IPS-20b (cell line): ENCODE measurements around the gene CHST8.

ENCODE experiments used
- H3K27ac ChIP-seq: one replicate; pipeline ENCODE4 v1.5.1; 2013; ENCODE audit warnings: low read length
- H3K27me3 ChIP-seq: 2 replicates; pipeline ENCODE4 v1.6.1; 2013; ENCODE audit warnings: mild to moderate bottlenecking, low read length, inconsistent platforms; ENCODE audit not compliant: insufficient read depth
- H3K36me3 ChIP-seq: 2 replicates; pipeline ENCODE4 v1.6.1; 2013; ENCODE audit warnings: low read depth, mild to moderate bottlenecking, inconsistent platforms, low read length, moderate library complexity; ENCODE audit not compliant: insufficient read depth
- H3K4me1 ChIP-seq: 2 replicates; pipeline ENCODE4 v1.6.1; 2013; ENCODE audit warnings: mild to moderate bottlenecking, control low read depth, inconsistent platforms, low read length, moderate library complexity; ENCODE audit not compliant: insufficient read depth
- H3K4me3 ChIP-seq: 2 replicates; pipeline ENCODE4 v1.5.1; 2013; ENCODE audit warnings: mild to moderate bottlenecking, low read length, inconsistent platforms
- H3K9ac ChIP-seq: 2 replicates; pipeline ENCODE4 v1.6.1; 2013; ENCODE audit warnings: low read depth, mild to moderate bottlenecking, inconsistent platforms, low read length, moderate library complexity
- H3K9me3 ChIP-seq: 2 replicates; pipeline ENCODE4 v1.6.1; 2013; ENCODE audit warnings: mild to moderate bottlenecking, low read depth, low read length, inconsistent platforms; ENCODE audit not compliant: insufficient read depth

The CHST8 gene

DNA sequence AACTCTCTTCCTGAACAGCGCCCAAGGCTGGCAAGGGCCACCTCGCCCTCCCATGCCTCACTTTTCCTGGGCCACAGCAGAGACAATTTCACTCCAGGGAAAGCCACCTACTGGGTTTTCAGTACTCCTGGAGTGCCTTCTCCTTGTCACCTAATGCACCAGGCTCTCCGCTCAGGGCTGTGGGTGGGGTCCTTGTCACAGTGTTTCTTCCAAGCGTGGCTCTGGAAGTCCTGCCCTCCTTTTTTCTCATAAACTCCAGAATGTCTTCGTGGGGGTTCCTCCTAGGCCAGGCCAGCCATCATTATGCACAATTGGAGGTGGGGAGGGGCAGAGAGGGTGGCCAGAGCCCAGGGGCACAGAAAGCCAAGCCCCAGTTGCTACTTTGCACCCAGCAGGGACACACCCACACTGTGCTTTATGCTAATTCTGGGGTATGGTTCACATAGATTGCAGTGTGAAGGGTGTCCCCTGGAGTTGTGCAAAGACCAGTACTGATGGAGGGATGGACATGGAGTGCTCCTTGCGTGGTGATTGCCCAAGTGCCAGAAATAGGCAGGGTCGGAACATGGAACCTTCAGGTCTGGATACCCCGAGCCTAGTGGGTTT lies 78.8 kb downstream of the CHST8 start:
- H3K27me3 ChIP-seq: no peaks in the 10 kb centered on the region
- H3K27ac ChIP-seq: no peak overlapping the region
- H3K9ac ChIP-seq: no peak overlapping the region; the same call in 1 of the 2 replicates
- no peaks in the 10 kb centered on the region; the same call in 1 of the 2 replicates for H3K4me1 ChIP-seq
- H3K4me3 ChIP-seq: no peak overlapping the region
- H3K36me3 ChIP-seq: no peaks in the 10 kb centered on the region
- H3K9me3 ChIP-seq: no peaks in the 10 kb centered on the region

DNA sequence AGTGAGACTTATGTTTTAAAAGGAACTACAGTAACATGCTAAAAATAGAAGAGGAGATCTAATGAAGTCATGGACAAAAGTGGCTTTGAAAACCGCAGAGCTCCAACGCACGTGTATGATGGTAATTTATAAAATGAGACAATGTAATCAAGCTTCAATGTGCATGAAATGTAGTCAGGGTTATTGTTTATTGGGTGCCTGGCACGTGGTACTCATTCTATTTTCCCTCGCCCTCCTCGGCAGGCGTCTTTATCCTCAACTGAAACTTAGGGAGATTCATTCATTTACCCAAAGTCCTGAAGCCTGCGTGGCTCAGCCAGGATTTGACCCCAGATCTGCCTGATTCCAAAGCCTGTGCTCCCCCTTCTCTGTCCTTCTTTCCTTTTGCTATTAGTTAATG lies 79.8 kb downstream of the CHST8 start:
- no peaks in the 10 kb centered on the region for H3K27me3 ChIP-seq
- no peak overlapping the region for H3K27ac ChIP-seq
- H3K36me3 ChIP-seq: no peaks in the 10 kb centered on the region
- no peak overlapping the region for H3K9ac ChIP-seq
- H3K4me1 ChIP-seq: no peaks in the 10 kb centered on the region; the same call in 1 of the 2 replicates
- H3K9me3 ChIP-seq: no peaks in the 10 kb centered on the region
- H3K4me3 ChIP-seq: no peak overlapping the region

DNA sequence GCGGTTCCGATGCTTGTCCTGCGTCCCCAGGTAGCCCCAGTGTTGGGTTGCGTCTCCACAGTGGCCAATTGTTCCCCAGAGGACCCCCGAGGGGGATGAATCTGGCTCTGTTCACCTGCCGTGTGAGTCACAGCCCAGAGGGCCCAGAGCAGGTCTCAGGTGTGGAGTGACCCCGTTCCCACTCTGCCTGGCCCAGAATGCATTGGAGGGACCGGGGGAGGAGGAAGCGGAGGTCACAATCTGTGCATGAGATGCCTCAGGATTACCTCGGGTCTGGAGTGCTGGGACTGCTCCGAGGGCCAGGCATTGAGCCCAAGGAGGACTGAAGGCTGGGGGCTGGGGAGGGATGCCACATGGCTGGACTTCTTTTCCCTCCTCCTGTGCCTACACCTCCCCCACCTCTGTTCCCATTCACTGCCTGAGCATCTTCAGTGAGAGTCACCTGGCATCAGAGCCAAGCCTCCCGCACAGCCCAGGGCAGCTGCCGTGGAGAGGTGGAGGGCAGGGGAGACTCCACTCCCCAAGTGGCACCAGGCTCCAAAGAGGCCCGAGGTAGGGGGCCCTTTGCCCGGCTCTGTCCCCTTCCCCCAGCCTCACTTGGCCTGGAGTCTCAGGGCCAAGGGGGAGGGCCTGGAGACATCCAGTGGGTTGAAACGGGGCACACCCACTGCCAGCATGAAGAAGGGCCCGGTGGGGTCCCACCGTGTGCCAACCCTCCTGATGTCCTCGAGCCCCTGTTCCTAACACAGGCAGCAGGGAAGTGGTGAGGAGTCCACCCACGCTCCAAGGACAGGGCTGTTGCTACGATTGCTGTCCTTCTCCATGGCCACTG lies 81.1 kb downstream of the CHST8 start:
- no peak overlapping the region for H3K4me3 ChIP-seq
- no peaks in the 10 kb centered on the region for H3K27me3 ChIP-seq
- no peak overlapping the region for H3K27ac ChIP-seq
- H3K9ac ChIP-seq: no peak overlapping the region
- no peaks in the 10 kb centered on the region for H3K36me3 ChIP-seq
- H3K4me1 ChIP-seq: no peaks in the 10 kb centered on the region; the same call in 1 of the 2 replicates
- no peaks in the 10 kb centered on the region for H3K9me3 ChIP-seq

DNA sequence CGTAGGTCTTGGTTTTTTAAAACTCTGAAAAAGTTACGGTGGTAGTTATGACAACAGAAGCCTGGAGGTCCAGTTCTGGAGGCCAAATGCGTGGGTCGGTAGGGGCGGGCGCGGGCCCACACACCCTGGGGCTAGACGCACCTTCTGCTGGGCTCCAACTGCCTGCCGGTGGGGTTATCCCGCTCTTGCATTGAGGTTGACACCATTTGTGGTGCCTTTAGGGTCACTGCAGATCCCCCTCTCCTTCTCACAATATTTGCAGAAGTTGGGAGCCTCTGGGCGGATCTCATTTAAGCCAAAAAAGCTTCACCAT lies 81.6 kb downstream of the CHST8 start:
- Histone ChIP-seq H3K9ac (no peak overlapping the region), H3K4me3 (no peak overlapping the region), H3K36me3 (no peaks in the 10 kb centered on the region), H3K27ac (no peak overlapping the region), H3K4me1 (peaks cover 4% of the 10 kb centered on the region; the same call in 1 of the 2 replicates), H3K27me3 (no peaks in the 10 kb centered on the region), H3K9me3 (no peaks in the 10 kb centered on the region)

DNA sequence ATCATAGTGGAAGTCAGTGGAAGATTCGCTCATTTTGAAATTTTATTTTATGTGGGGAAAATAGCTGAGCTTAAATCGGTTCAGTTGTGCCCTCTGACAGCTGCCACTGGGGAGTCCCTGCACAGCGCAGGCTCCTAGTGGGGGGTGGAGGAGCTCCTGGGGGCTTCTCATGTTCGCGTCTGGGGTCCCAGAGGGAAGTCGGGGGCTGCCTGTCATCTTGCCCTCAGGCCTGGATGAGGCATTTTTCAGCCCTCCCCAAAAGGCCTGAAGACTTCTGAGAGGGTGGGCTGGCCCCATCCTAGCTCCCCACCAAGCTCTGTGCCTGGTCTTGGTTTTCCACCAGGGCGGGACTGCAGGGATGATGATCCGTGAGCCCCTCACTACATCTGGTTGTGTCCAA lies 82.1 kb downstream of the CHST8 start:
- no peak overlapping the region for H3K4me3 ChIP-seq
- H3K9me3 ChIP-seq: no peaks in the 10 kb centered on the region
- no peaks in the 10 kb centered on the region for H3K27me3 ChIP-seq
- no peak overlapping the region for H3K9ac ChIP-seq
- H3K4me1 ChIP-seq: peaks cover 8% of the 10 kb centered on the region; the same call in 1 of the 2 replicates
- no peaks in the 10 kb centered on the region for H3K36me3 ChIP-seq
- no peak overlapping the region for H3K27ac ChIP-seq

DNA sequence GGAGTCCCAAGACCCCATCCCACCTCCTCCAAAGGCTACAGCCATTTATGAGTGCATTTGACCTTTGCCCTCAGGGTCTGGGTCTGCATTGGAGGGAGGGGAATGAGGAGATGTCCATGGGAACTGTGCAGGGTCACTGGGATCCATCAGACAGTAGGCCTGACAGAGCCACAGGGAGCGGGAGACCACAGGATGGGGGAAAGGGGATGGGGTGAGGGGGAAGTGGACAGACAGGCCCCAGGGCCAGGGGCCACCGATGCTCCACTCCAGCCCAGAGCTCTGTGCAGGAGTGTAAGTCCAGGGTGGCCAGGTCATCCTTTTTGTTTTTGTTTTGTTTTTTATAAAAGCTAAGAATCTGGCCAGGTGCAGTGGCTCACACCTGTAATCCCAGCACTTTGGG lies 82.5 kb downstream of the CHST8 start:
- H3K27me3 ChIP-seq: no peaks in the 10 kb centered on the region

DNA sequence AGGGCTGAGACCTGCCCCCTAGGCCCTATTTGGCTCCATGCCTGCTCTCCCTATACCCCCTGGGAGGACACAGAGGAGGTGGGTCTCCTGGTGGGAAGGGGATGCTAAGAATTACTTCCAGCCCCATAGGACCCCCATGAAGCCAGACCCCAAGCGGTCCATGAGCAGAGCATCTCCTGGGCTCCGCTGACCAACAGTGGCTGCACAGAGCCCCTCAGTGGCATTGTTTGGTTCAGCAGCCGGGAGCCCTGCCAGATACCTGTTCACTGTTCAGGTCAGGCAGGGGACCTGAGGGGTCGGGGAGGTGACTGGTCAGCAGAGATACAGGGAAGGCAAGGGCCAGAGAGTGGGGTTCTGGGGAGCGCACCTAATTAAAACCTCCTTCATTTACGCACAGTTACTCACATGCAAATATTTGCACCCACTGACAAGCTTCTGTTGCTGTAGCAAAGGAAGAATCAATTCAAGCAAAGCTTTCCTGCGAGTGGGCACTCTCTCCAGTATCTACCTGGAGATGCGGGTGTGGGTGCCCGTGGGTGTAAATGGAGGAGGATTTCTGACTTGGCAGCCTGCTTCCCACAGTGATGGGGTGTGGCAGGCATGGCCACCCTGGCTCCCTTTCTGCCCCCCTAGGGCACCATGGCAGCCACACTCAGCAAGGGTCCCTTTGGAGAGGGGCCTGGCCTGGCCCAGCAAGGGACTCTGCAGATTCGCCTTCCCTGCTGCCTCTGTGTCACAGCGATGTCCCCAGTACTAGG lies 83.5 kb downstream of the CHST8 start:
- Histone ChIP-seq H3K4me1 (peaks cover 11% of the 10 kb centered on the region; the same call in 1 of the 2 replicates), H3K4me3 (no peak overlapping the region), H3K36me3 (no peaks in the 10 kb centered on the region), H3K27ac (no peak overlapping the region), H3K9ac (no peak overlapping the region), H3K9me3 (no peaks in the 10 kb centered on the region; the same call in 1 of the 2 replicates), H3K27me3 (no peaks in the 10 kb centered on the region)

More for the DNA sequence above, 82.5 kb downstream of the CHST8 start:
- Histone ChIP-seq H3K4me3 (no peak overlapping the region), H3K4me1 (peaks cover 11% of the 10 kb centered on the region; the same call in 1 of the 2 replicates), H3K27ac (no peak overlapping the region), H3K9me3 (no peaks in the 10 kb centered on the region), H3K36me3 (no peaks in the 10 kb centered on the region), H3K9ac (no peak overlapping the region)

DNA sequence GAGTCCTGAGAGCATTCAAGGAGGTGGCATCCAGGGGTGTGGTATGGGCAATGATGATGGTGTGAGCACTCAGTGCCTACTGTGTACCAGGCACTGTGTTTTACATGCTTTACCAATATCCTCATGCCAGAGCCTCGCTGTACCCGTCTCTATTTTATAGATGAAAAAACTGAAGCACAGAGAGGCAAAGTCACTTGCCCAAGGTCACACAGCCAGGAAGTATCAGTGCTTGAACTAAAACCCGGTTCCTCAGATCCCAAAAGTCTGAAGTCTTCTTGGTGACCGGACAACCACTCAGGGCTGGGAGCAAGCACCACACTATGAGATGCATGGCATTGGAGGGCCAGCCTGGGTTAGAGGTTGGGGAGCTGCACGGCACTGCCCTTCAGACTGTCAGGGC lies 84.1 kb downstream of the CHST8 start:
- Histone ChIP-seq H3K4me3 (no peak overlapping the region), H3K9me3 (no peaks in the 10 kb centered on the region; the same call in 1 of the 2 replicates), H3K9ac (no peak overlapping the region), H3K27me3 (no peaks in the 10 kb centered on the region), H3K4me1 (peaks cover 11% of the 10 kb centered on the region; the same call in 1 of the 2 replicates), H3K27ac (no peak overlapping the region), H3K36me3 (no peaks in the 10 kb centered on the region)

DNA sequence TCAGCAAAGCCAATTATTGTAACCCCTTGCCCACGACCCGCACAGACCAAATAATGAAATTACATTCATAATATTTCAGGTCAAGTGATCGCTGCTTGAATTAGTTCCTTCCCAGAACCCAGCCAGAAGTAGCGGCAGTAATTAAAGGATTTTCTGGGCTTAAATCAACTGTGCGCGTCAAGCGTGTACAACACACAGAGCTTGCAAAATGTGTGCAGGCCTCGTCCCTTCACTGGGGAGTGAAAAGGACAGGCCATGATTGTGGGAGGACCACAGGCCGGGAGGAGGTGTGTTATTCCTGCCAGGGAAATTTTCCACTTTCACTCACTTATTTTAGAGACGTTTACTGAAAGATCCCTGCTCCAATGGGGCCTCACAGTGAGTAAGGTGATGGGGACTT lies 84.9 kb downstream of the CHST8 start:
- Histone ChIP-seq H3K4me1 (peaks cover 11% of the 10 kb centered on the region; the same call in 1 of the 2 replicates), H3K27me3 (no peaks in the 10 kb centered on the region), H3K9me3 (no peaks in the 10 kb centered on the region; the same call in 1 of the 2 replicates), H3K4me3 (no peak overlapping the region), H3K36me3 (no peaks in the 10 kb centered on the region), H3K9ac (no peak overlapping the region), H3K27ac (no peak overlapping the region)

DNA sequence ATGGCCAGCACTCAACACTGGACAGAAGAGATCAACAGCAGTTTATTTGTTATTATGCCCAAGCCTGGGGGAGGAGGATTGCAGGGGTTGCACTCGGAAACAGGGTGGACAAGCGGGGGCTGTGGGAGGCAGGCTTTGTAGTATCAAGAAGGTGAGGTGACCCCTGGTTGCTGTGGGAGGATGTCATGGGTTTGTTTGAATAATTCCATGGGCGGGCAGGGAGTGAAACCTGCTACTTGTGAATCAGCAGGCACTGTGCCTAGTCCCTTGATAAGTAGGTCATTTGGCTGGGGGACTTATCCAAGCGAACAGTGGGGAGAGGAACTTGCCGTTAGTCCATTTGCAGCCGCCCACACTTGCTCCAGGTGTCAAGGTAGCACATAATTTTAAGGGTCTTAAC lies 90.5 kb downstream of the CHST8 start:
- Histone ChIP-seq H3K36me3 (no peaks in the 10 kb centered on the region), H3K27ac (no peak overlapping the region), H3K9ac (no peak overlapping the region), H3K4me3 (no peak overlapping the region), H3K4me1 (peaks cover 14% of the 10 kb centered on the region; the same call in 1 of the 2 replicates), H3K27me3 (no peaks in the 10 kb centered on the region), H3K9me3 (no peaks in the 10 kb centered on the region; the same call in 1 of the 2 replicates)

DNA sequence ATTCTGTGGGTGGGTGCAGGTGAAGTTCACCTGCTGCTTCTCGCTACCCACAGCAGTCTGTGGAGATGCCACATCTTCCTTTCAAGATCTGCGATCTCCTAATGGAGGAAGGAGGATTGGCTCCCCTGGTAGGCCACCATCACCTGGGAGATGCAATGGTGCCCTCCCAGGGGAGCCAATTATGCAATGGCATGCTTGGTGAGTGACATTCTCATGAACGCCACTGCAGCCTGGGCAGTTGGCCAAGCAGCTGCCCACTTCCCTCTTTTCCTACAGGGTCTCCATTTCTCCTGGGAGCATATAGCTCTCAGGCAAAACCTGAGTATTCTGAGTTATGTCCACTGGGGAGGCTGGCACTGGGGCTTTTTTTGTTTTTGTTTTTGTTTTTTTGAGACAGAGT lies 91.4 kb downstream of the CHST8 start:
- H3K27me3 ChIP-seq: no peaks in the 10 kb centered on the region
- no peaks in the 10 kb centered on the region; the same call in 1 of the 2 replicates for H3K9me3 ChIP-seq
- no peak overlapping the region for H3K4me3 ChIP-seq
- H3K27ac ChIP-seq: no peak overlapping the region
- H3K9ac ChIP-seq: no peak overlapping the region
- no peaks in the 10 kb centered on the region for H3K36me3 ChIP-seq
- peaks cover 12% of the 10 kb centered on the region; the same call in 1 of the 2 replicates for H3K4me1 ChIP-seq
